ENCODE data around the gene CNTFR.

The CNTFR gene

GRCh38 chr9:34623374-34624235, 34.1 kb upstream of the CNTFR start:
- peaks cover 78% of the 10 kb centered on the region for H3K27me3 ChIP-seq
- H3K4me3 ChIP-seq (ENCODE audit: low read depth in 1 of 2, low read length in 1 of 2): no peak overlapping the region
- H3K27ac ChIP-seq: no peak overlapping the region
- no peak for TF ChIP-seq CTCF (IDR thresholded peaks at IDR 0.05)
- no peaks in the 10 kb centered on the region for H3K9me3 ChIP-seq
- H3K36me3 ChIP-seq: peaks cover 3% of the 10 kb centered on the region
- peaks cover 23 to 24% of the 10 kb centered on the region in 2 experiments for H3K4me1 ChIP-seq (ENCODE audit: control insufficient read depth in 1 of 2, insufficient read depth in 1 of 2, low read depth in 1 of 2, low read length in 1 of 2)

DNA sequence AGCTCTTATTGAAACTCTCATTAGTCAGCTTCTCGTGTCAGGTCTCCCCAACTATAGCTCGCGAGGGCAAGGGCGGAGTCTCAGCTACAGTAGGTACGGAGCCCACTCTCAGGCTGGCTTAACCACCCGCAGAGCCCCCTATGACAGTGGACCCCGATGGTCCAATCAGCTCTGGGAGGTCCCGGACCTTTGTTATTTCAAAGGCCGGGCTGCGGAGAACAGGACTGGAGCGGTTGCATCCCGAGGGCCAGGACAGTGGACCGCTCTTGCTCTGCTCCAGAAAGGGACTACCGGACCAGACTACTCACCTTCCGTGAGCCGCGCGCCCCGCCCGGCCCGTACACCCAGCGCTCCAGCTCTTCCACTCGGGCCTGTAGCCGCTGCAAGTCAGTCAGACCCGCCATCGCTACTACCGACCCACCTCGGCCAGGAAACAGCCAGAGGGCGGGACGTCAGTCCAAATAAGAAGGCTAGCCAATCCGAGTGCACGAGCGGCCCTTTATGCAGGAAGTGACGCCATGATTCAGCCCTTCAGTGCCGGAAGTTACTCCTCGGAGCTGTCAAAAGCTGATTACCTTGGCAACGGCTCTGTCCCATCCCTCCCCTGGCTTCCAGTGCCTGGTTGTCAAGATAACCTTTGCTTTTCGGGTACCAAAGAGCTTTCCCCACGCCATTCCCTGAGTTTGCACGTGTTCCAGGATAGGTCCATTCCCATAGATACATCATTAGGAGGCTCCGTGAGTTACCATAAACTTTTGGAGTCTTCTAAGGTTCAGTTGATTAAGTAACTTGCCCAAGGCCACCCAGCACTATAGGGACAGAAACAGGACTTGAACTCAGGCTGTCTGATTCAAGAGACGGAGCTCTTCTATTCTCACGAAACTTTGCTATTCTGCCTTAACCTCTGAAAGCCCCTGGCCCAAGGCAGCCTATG, 30.8 kb upstream of the CNTFR start, which contains the start of gene DCTN3:
Gene DCTN3 (minus strand): TSS at position 435 of the 934 bp plus-strand sequence. CDS start 31 bp downstream, at position 404.
- Histone ChIP-seq H3K27ac (peak within 1 kb of the TSS; percentile 63), H3K4me3 (ENCODE audit: low read depth in 1 of 2, low read length in 1 of 2) (peak within 1 kb of the TSS; percentile 77 to 91), H3K4me1 (ENCODE audit: control insufficient read depth in 1 of 2, insufficient read depth in 1 of 2, low read depth in 1 of 2, low read length in 1 of 2) (peaks cover 20 to 22% of the 10 kb centered on the region in 2 experiments), H3K9me3 (no peaks in the 10 kb centered on the region), H3K36me3 (peaks cover 35% of the 10 kb centered on the region), H3K27me3 (peaks cover 46% of the 10 kb centered on the region)
- TF ChIP-seq CTCF (IDR thresholded peaks at IDR 0.05): no peak

GRCh38 chr9:34615132-34615531, 25.6 kb upstream of the CNTFR start:
- H3K9me3 ChIP-seq: no peaks in the 10 kb centered on the region
- H3K27ac ChIP-seq: no peak overlapping the region
- peaks cover 54% of the 10 kb centered on the region for H3K36me3 ChIP-seq
- no peak for TF ChIP-seq CTCF (IDR thresholded peaks at IDR 0.05)
- peaks cover 29 to 34% of the 10 kb centered on the region in 2 experiments for H3K4me1 ChIP-seq (ENCODE audit: control insufficient read depth in 1 of 2, insufficient read depth in 1 of 2, low read depth in 1 of 2, low read length in 1 of 2)
- H3K4me3 ChIP-seq (ENCODE audit: low read depth in 1 of 2, low read length in 1 of 2): no peak overlapping the region
- no peaks in the 10 kb centered on the region for H3K27me3 ChIP-seq

GRCh38 chr9:34612788-34613390, 23.4 kb upstream of the CNTFR start:
- peak; percentile 70 for TF ChIP-seq CTCF (IDR thresholded peaks at IDR 0.05)
- Histone ChIP-seq H3K36me3 (peaks cover 43% of the 10 kb centered on the region), H3K9me3 (no peaks in the 10 kb centered on the region), H3K27me3 (peaks cover under 1% of the 10 kb centered on the region), H3K4me3 (ENCODE audit: low read depth in 1 of 2, low read length in 1 of 2) (peak overlapping the region; percentile 76 to 77), H3K4me1 (ENCODE audit: control insufficient read depth in 1 of 2, insufficient read depth in 1 of 2, low read depth in 1 of 2, low read length in 1 of 2) (peaks cover 19 to 23% of the 10 kb centered on the region in 2 experiments), H3K27ac (peak overlapping the region; percentile 88)

All from neutrophil (primary cell).